ENCODE measurements around the gene STX10.

The STX10 gene

DNA sequence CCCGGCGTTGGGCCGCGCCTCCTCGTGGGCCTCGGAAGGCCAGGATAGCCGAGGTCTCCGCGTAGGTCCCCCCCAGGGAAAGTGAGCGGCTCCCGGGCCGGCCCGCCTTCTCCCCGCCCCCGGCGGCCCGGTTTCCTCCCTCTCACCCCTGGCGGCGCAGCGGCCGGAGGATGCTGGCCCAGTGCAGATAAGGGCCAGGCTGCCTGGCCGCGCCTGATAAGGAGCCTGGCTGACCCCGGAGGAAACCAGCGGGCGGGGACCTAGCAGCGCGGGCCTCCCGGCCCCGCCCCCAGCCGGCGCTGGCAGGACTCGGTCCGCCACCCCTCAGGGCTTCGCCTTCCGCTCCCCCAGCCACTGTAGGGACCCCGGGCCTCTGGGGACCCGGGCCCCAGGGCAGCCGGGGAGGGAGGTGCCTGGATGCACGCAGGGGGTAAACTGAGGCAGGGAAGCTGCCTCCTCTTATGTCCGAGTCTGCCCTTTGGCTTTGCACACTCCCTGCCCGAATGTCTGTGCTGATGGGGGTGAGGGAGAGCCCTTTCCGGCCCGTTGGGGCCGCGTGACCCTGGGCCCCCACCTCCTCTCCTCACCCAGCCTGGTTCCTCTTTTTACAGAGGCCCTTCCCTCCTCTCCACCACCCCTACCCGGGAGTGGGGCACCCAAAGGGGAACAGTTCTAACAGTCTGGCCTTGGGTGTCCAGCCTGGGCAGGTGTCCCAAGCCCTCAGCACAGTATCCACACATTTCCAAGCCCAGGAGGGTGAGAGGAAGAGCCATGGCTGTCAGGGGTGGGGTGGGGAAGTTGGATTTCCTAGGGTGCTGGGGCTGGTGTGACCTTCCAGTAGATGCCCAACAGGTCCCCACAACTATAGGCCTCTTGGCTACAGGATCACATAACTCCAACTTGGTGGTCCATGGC is 47.3 kb downstream of the STX10 start, which contains the start of gene LYL1:
Gene LYL1, minus strand, starts transcription at position 193 of the 915 bp plus-strand sequence. CDS start 1,687 bp downstream, outside the sequence.
- H3K27ac ChIP-seq (ENCODE audit: low read depth, low read length, severe bottlenecking), result peak within 1 kb of the TSS; percentile 50
- H3K4me3 ChIP-seq (ENCODE audit: extremely low read depth, insufficient read depth, low read length, poor library complexity, severe bottlenecking), result peak within 1 kb of the TSS; percentile 35
- no peaks in the 10 kb centered on the region for H3K9me3 ChIP-seq (ENCODE audit: control insufficient read depth, low read length)
- peaks cover 17% of the 10 kb centered on the region for H3K4me1 ChIP-seq (ENCODE audit: control insufficient read depth, insufficient read depth, low read length, poor library complexity, severe bottlenecking)
- H3K36me3 ChIP-seq (ENCODE audit: control insufficient read depth, insufficient read depth, low read length), result peaks cover 21% of the 10 kb centered on the region
- 5 to 9% methylated on average over 24 to 27 of the region's 47 CpGs for WGBS, 2 experiments (ENCODE audit: insufficient coverage in 2 of 2)

DNA sequence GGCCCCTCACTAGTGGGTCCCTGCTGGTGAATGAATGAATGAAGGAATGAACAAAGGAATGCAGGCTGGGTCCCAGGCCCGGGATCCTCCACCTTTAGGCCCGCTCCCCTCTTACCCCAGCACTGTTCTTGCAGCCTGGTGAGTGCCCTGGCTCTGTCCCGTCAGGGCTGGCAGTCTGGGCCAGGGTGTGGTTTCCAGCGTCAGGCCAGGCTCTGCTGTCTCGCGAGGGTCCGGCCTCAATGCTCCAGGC is 47.8 kb downstream of the STX10 start:
- Histone ChIP-seq H3K27ac (ENCODE audit: low read depth, low read length, severe bottlenecking) (peak overlapping the region; percentile 50), H3K4me3 (ENCODE audit: extremely low read depth, insufficient read depth, low read length, poor library complexity, severe bottlenecking) (peak overlapping the region; percentile 35), H3K4me1 (ENCODE audit: control insufficient read depth, insufficient read depth, low read length, poor library complexity, severe bottlenecking) (peaks cover 17% of the 10 kb centered on the region), H3K9me3 (ENCODE audit: control insufficient read depth, low read length) (no peaks in the 10 kb centered on the region), H3K36me3 (ENCODE audit: control insufficient read depth, insufficient read depth, low read length) (peaks cover 17% of the 10 kb centered on the region)
- 12 to 15% methylated on average over 5 to 7 of the region's 7 CpGs for WGBS, 2 experiments (ENCODE audit: insufficient coverage in 2 of 2)

DNA sequence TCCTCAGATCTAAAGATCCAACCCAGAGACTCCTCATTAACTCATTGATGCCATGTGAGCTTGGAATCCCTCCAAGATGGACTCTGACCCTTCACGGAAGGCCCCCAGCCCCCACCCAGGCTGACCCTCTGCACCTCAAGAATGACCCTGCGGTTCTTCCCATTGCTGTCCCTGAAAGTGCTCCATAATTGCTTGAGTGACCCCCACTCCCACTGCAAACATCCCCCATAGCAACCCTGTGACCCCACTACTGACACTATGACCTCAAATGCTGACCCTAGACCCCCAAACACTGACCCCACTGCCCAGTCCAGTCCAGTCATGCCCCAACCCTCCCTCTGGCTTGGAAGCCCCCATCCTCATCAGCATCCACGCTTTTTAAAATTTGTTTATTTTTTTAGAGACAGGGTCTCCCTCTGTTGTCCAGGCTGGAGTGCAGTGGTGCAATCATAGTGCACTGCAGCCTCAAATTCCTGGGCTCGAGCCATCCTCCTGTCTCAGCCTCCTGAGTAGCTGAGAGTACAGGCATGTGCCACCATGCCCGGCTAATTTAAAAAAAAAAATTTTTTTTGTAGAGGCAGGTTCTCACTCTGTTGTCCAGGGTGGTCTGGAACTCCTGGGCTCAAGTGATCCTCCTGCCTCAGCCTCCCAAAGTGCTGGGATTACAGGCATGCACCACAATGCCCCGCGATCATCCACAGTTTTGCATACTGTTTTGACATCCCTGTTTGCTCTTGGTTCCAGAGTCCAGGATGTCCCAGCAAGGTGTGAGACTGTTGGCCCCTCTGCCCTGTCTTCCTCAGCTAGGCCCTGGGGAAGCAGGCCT is 48.4 kb downstream of the STX10 start:
- H3K36me3 ChIP-seq (ENCODE audit: control insufficient read depth, insufficient read depth, low read length), result peaks cover 13% of the 10 kb centered on the region
- peaks cover 17% of the 10 kb centered on the region for H3K4me1 ChIP-seq (ENCODE audit: control insufficient read depth, insufficient read depth, low read length, poor library complexity, severe bottlenecking)
- no peaks in the 10 kb centered on the region for H3K9me3 ChIP-seq (ENCODE audit: control insufficient read depth, low read length)
- H3K4me3 ChIP-seq (ENCODE audit: extremely low read depth, insufficient read depth, low read length, poor library complexity, severe bottlenecking), result peak overlapping the region; percentile 35
- WGBS, 2 experiments (ENCODE audit: insufficient coverage in 2 of 2), result 83 to 92% methylated on average over 5 of the region's 7 CpGs
- peak overlapping the region; percentile 50 for H3K27ac ChIP-seq (ENCODE audit: low read depth, low read length, severe bottlenecking)

GRCh38 chr19:13100841-13101589 is 49.2 kb downstream of the STX10 start:
- peaks cover 13% of the 10 kb centered on the region for H3K36me3 ChIP-seq (ENCODE audit: control insufficient read depth, insufficient read depth, low read length)
- H3K4me3 ChIP-seq (ENCODE audit: extremely low read depth, insufficient read depth, low read length, poor library complexity, severe bottlenecking), result peak overlapping the region; percentile 35
- peaks cover 17% of the 10 kb centered on the region for H3K4me1 ChIP-seq (ENCODE audit: control insufficient read depth, insufficient read depth, low read length, poor library complexity, severe bottlenecking)
- H3K9me3 ChIP-seq (ENCODE audit: control insufficient read depth, low read length), result no peaks in the 10 kb centered on the region
- 82 to 85% methylated on average over 14 to 15 of the region's 18 CpGs for WGBS, 2 experiments (ENCODE audit: insufficient coverage in 2 of 2)
- H3K27ac ChIP-seq (ENCODE audit: low read depth, low read length, severe bottlenecking), result no peak overlapping the region

- peaks cover 26% of the 10 kb centered on the region for H3K4me1 ChIP-seq (ENCODE audit: control insufficient read depth, insufficient read depth, low read length, poor library complexity, severe bottlenecking)
- H3K27ac ChIP-seq (ENCODE audit: low read depth, low read length, severe bottlenecking), result no peak overlapping the region
- H3K9me3 ChIP-seq (ENCODE audit: control insufficient read depth, low read length), result no peaks in the 10 kb centered on the region
- peaks cover 10% of the 10 kb centered on the region for H3K36me3 ChIP-seq (ENCODE audit: control insufficient read depth, insufficient read depth, low read length)
- 95 to 96% methylated on average over 8 to 9 of the region's 12 CpGs for WGBS, 2 experiments (ENCODE audit: insufficient coverage in 2 of 2)
- H3K4me3 ChIP-seq (ENCODE audit: extremely low read depth, insufficient read depth, low read length, poor library complexity, severe bottlenecking), result no peak overlapping the region
Measured at GRCh38 chr19:13100031-13100588, 50.1 kb downstream of the STX10 start.

- H3K9me3 ChIP-seq (ENCODE audit: control insufficient read depth, low read length), result no peaks in the 10 kb centered on the region
- H3K4me3 ChIP-seq (ENCODE audit: extremely low read depth, insufficient read depth, low read length, poor library complexity, severe bottlenecking), result no peak overlapping the region
- H3K4me1 ChIP-seq (ENCODE audit: control insufficient read depth, insufficient read depth, low read length, poor library complexity, severe bottlenecking), result peaks cover 27% of the 10 kb centered on the region
- peaks cover 4% of the 10 kb centered on the region for H3K36me3 ChIP-seq (ENCODE audit: control insufficient read depth, insufficient read depth, low read length)
- H3K27ac ChIP-seq (ENCODE audit: low read depth, low read length, severe bottlenecking), result no peak overlapping the region
- WGBS, 2 experiments (ENCODE audit: insufficient coverage in 2 of 2), result 21 to 25% methylated on average over 68 to 70 of the region's 77 CpGs
Measured at GRCh38 chr19:13099073-13099999, 50.8 kb downstream of the STX10 start.

- 9 to 10% methylated on average over 28 to 35 of the region's 58 CpGs for WGBS, 2 experiments (ENCODE audit: insufficient coverage in 2 of 2)
- Histone ChIP-seq H3K36me3 (ENCODE audit: control insufficient read depth, insufficient read depth, low read length) (no peaks in the 10 kb centered on the region), H3K4me3 (ENCODE audit: extremely low read depth, insufficient read depth, low read length, poor library complexity, severe bottlenecking) (no peak overlapping the region), H3K4me1 (ENCODE audit: control insufficient read depth, insufficient read depth, low read length, poor library complexity, severe bottlenecking) (peaks cover 30% of the 10 kb centered on the region), H3K27ac (ENCODE audit: low read depth, low read length, severe bottlenecking) (no peak overlapping the region), H3K9me3 (ENCODE audit: control insufficient read depth, low read length) (no peaks in the 10 kb centered on the region)
Measured at GRCh38 chr19:13098277-13099072, 51.7 kb downstream of the STX10 start.

DNA sequence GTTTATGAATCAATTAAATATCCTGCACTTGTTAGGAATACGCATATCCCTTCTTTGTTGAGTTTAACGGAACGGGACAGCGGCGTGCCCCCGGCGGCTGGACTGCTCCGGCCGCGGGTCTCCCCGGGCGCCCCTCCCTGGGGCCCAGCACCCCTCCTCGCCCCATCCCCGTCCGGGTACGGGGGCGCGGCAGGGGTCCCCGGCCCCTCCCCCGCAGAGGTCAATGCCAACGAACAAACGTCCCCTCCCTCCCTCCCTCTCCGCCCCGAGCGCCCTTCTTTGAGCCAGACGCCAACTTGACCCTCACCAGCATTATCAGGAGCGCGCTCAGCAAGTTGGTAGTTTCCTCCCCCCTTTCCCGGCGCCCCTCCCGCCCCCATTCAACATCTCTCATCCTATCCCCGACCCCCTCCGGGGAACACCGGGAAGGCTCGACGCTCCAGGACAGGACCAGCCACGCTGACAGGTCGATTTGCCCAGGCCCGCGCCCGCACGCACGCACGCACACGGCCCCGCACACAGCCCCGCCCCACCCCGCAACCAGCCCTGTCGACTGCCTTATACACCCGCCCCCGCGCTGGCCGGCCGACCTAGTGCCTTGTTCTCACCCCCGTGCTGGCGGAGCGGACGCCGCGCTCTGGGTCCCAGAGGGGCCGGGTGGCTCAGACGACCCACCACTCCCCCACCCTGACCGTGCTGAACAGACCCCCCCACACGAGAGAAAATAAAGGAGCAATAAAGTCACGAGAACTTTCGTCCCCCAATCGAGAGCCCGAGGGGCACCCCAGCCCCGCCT is 52.5 kb downstream of the STX10 start:
- no peaks in the 10 kb centered on the region for H3K36me3 ChIP-seq (ENCODE audit: control insufficient read depth, insufficient read depth, low read length)
- peak overlapping the region; percentile 16 for H3K4me3 ChIP-seq (ENCODE audit: extremely low read depth, insufficient read depth, low read length, poor library complexity, severe bottlenecking)
- H3K4me1 ChIP-seq (ENCODE audit: control insufficient read depth, insufficient read depth, low read length, poor library complexity, severe bottlenecking), result peaks cover 22% of the 10 kb centered on the region
- H3K9me3 ChIP-seq (ENCODE audit: control insufficient read depth, low read length), result no peaks in the 10 kb centered on the region
- 2 to 3% methylated on average over 14 to 34 of the region's 69 CpGs for WGBS, 2 experiments (ENCODE audit: insufficient coverage in 2 of 2)
- no peak overlapping the region for H3K27ac ChIP-seq (ENCODE audit: low read depth, low read length, severe bottlenecking)
